CD4-positive, alpha-beta T cell treated with Interleukin-15 for 4 hours (primary cell): ENCODE measurements around the gene KLHL22.

Experiments used
- DNase-seq: peaks from one replicate; pipeline ENCODE4 v3.0.0-alpha.2; 2020; ENCODE audit warnings: low spot score

The KLHL22 gene

DNA sequence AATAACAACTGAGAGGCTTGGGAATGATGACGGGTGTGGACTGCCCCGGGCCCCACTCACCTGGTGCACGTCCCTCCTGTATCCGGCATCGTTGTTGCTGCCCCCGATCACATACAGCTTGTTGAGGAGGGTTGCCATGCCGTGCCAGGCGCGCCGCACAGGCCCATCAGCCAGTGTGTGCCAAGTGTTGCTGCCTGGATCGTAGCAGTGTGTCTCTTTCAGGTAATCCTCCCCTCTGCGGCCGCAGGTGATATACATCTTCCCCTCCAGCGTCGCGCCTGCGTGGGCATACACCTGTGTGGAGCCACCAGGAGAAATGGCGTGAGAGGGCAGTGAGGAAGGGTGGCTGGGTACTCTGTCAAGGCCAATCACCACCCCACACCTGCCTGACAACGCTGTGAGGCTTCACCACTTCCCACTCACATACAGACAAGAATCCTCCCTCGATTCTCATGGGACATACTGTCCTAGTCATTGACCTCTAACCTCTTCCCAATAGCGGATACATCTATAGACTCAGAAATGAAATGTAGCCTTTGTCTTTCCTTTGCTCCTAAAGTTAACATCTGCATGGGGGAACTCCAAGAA is 49.1 kb downstream of the KLHL22 start:
- no peak for DNase-seq

DNA sequence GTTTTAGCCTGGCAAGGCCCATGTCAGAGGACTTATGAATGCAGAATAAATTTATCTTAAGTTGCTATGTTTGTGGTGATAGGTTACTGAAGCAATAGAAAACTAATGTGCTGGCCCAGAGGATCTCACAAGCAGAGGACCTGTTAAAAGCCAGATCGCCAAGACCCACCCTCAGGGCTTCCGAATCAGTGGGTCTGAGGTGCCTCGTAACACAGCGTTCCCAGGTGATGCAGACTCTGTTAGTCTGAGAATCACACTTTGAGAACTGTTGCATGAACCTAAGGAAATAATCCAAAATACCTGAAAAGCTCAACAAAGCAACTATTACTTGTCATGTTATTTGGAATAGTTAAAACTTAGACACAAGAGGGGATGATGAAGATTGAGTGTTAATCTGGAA is 51.3 kb downstream of the KLHL22 start:
- DNase-seq: no peak

DNA sequence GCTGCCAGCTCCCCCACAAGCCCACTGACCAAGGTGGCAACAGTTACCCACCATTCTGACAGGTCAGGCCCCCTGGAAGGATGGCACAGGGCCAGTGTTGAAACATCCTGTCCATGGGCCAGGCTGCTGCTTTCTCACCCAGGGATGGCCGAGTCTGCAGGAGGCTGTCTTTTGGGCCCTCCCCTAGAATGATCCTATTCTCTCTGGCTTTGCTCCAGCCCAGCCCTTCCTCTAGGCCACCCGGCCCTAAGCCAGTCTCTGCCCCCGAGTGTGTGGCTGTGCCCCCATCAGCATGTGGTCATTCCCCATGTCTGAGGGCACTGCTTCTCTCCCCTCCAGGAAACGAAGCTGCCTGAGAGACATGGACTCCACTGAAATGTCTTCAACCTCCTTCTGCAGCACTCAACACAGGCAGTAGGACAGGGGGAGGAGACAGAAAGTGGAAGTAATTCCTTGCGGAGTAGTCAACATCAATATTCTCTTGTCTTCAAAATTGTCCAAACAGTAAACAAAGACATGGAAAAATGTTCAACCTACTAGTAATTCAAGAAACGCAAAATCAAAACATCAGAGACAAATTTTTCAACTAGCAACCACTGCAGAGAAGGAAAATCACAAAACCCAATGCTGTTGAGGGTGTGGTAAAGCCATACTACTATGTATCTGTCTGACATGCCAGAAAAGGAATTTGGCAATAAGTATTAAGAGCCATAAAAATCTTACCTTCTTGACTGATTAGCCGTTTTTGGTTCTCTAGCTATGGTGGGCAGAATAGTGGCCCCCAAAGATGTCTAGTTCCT is 52.9 kb downstream of the KLHL22 start:
- DNase-seq: no peak

DNA sequence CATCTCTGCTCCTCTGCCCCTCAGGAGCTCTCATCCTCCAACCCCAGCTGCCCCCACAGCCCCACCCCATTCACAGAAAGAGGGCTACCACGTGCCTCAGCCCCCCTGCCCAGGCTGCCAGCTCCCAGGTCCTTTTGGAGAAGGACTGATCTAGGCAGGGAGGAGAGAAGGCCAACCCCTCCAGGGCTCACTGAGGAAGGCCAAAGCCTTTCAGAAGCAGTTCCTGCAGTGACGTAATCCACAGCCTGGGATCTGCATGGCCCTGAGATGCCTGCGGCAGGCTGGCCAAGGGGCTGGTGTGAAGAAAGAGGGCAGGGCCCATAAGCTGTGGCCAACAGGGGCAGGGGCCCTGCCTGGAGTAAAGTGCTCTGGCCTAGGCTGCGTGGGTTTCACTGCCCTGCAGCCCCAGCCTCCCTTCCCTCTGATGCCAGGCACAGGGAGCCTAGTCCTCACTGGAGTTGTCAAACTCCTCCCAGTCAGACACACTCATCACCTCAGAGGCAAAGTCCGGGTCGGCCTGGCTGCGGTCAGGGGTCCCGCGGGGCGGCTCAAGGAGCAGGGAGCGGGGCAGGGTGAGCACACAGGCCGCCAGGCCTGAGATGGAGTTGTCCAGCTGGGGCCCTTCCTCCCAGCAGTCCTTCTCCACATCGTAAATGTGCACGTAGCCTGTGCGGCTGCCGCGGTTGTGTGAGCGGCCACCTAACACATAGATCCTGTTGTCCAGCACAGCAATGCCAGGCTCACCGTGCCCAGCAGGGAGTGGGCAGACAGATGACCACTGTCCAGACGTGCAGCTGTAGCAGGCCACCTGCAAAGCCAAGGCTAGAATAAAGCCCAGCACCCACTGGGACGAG is 53.7 kb downstream of the KLHL22 start:
- DNase-seq: no peak

DNA sequence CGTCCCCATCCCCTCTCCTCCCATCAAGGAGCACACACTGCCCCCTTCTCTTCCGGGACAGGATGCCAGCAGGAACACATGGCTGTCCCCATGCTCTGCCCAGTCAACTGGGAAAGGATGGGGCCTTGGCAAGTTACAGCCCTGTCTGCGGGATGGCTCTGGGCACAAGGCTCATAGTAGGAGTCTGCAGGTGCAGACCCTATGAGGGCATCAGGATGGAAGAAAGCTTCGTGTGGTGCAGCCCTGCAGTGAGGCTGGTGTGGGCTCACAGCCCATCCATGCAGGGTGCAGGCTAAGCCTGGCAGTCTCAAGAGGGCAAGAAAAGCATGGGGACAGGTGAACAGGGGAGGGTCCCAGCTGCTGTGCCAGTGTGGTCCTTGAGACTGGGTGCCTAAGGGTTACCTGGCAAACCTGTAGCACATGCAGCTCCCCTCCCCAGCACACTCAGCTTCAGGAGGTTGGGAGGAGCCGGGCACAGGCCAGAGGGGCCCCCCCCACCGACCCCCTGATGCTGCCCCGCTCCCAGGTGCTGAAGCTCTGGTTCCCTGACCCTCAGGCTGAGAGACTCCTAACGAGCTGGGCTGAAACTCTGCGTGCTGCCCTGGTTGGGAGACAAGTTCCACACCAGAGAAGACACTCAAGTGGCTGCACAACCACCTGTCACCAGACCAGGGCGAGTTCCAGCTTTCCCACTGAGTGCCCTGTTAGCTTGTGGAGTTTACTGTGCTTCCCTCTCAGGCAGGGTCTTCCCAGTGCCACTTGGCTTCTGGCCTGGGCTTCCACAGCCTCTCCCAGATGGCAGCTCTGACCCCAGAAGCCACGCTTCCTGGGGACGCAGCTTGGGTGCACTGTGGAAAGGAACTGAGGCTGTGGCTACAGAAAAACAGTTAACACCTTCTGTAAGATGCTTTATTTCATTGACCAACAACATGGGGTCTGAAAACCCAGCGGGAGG is 54.7 kb downstream of the KLHL22 start:
- DNase-seq: no peak

DNA sequence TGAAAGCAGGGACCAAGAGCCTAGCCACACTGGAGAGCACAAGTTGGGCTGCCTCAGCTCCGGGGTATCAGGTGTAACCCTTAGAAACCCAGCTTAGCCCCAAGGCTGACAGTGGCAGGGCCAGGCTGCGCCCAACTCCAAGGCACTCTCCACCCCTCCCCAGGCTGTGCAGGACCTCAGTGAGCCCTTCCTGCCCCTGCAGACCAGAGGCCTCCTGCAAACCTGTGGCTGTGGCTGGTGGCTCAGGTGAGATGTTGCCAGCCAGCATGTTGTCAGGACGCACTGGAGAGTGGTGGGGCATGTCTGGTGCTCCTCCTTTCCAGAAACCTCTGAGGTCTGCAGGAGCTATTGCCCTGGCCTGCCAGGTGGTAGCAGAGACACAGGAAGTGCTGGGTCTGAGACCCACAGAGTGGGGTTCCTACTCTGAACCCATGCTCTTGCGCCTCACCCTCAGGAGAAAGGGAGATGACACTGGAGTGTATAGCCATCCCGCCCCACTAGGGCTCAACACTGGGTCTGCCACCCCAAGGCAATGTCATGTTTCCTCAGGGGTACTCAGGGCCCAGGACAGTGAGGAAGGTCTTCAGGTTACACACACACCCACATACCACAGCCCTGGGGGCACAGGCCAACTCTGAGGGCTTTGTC is 55.5 kb downstream of the KLHL22 start:
- DNase-seq: no peak

DNA sequence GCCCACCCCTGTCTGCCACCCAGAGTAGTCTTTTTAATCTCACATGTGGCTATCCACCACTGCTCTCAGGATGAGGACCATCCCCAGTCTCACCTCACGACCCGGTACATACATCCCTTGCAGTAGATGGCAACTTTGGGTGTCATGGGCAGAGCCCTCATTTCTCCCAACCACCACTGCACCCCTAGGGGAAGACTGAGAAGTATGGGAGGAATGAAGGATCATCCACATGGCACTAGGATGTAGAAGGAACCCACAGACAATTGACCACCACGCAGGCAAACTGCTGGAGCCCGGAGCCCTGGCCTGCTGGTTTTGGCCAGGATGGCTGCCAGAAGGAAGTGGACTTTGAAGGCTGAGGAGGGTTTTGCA is 56.1 kb downstream of the KLHL22 start:
- DNase-seq: no peak

DNA sequence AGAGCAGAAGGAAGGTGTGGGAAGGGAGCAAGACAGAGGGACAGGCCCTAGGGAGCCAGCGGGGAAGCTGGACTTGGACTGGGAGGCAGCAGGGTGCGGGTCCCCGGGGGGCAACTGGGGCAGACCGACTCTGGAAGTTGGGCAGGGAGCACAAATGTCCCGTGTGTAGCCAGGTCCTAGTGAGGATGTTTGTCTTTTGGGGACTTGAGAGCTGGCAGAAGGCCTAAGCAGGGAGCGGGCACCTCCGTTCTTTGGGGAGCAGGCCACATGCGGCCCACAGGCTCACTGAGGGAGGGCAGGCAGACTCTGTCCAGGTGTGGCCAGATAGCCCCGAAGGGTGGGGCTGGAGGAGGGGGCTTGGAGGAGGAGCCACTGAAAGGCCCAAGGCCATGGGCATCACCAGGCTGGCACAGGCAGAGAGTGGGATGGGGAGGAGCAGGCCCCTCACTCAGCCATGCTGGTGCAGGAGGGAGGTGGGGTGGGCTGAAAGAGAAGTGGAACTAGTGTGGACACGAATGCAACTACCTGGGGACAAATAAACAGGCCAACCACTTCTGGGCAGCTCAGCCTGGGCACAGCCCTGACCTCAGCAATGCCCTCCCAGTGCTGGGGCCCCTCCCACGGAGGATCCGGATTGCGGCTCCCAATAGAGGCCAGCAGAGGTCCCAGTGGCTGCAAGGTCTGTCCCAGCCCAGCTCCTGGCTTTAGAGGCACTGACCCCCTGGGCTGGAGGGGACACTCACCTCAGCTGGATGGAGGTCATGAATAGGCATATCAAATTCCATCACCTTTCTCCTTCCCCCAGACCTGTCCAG is 56.7 kb downstream of the KLHL22 start:
- no peak for DNase-seq

DNA sequence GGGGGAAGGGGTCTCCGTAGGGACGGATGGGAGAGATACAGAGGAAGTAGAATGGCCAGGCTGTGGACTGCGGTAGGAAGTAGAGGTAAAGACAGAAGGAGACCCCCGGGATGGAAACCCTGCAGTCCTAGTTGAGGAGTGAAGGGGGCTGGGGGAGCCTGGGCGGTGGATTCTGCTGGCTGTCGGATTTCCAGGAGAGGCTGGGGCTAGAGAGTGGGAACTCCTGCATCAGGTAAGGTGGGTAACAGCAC is 57.2 kb downstream of the KLHL22 start:
- DNase-seq: no peak

DNA sequence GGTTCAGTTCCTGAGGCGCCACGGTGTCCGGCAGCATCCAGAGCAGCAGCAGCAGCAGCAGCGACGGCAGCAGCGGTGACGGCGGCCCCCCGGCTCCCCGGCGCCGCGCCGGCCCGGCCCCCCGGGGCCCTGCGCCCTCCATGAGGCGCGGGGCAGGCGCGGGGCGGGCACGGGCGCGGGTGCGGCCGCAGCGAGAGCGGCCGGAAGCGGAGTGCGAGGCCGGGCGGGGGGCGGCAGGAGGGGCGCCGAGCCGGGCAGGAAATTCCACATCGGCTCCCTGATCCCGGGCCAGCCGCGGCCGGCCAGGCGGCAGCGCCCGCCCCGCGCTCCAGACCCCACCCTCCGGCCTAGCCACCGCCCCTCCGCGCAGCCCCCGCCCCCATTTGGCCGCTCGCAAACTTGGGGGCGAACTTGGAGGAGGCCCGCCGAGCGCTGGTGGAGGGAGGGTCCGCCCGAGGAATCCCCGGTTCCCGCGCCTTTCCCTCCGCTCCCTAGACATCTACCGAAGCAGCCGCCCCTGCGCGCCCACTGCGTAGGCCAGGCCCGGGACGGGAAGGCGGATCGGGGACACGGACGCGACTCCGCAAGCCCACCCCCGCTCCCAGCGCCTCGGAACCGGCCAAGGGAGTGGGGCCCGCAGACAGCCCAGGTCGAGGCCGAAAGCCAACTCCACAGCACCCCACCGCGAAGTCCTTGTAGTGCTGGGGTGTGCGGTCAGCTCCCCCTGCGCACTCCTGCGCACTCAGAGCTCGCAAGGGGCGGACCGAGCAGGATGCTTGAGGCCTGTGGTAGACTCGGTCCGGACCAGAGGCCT is 57.8 kb downstream of the KLHL22 start, which contains the start of gene SCARF2:
Gene SCARF2 (minus strand): TSS at position 213 of the 814 bp plus-strand sequence. CDS start 71 bp downstream, at position 142.
- no peak for DNase-seq

DNA sequence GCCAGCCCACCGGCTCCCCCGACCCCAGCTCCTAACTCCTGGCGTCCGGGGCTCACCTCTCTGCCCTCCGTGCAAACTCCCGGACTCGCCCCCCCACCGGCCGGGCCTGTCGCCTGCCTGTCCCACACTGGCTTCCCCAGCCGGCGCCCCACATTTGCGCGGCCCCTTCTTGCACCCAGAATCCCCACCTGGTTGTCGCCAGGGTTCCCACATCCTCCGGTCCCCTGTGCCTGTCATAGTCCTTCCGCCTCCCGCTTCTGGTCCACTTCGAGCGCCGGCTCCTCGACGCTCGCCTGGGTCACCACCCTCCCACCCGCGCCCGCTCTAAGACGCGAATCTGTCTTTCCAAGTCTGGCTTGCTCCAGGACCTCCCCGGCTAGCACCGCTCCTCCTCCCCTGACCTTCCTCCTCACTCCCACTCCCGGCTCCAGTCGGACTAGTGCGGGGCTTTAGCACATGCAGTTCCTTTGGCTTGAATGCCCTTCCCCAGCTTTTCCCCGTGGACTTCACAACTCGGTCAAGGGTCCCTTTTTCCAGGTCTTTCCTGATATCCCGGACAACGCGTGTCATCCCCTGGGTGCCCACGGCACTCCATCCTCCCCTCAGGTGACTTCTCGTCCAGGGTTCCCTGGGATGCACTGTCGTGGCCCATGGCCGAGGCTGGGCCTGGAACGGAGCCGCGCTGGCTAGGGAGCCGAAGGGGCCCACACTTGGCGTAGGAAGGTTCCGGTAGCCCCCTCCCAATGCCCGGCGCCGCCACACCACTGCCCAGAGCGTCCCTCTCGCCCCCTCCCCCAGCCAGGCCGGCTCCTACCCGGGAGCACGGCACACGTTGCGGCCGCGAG is 58.6 kb downstream of the KLHL22 start:
- DNase-seq: no peak

DNA sequence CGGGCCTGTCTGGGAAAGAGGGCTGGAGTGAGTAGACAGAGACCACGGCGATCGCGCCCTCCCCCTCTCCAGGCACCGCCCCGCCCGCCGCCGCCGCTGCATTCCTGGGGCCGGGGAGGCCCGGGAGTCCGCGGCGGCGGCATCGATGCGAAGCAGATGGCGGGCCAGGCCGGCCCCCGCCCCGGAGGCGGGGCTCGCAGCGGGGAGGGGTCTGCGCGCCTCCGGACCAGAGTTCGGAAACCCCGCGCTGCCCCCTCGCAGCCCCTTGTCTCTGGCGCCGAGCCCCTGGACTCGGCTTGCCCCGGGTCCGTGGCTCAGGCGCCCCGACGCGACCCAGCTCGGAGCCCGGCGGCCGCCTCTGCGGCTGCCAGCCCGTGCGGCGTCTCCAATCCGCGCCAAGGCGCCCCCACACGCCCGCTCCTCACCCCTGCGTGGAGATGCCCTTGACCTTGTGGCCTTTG is 59.3 kb downstream of the KLHL22 start:
- DNase-seq: no peak

DNA sequence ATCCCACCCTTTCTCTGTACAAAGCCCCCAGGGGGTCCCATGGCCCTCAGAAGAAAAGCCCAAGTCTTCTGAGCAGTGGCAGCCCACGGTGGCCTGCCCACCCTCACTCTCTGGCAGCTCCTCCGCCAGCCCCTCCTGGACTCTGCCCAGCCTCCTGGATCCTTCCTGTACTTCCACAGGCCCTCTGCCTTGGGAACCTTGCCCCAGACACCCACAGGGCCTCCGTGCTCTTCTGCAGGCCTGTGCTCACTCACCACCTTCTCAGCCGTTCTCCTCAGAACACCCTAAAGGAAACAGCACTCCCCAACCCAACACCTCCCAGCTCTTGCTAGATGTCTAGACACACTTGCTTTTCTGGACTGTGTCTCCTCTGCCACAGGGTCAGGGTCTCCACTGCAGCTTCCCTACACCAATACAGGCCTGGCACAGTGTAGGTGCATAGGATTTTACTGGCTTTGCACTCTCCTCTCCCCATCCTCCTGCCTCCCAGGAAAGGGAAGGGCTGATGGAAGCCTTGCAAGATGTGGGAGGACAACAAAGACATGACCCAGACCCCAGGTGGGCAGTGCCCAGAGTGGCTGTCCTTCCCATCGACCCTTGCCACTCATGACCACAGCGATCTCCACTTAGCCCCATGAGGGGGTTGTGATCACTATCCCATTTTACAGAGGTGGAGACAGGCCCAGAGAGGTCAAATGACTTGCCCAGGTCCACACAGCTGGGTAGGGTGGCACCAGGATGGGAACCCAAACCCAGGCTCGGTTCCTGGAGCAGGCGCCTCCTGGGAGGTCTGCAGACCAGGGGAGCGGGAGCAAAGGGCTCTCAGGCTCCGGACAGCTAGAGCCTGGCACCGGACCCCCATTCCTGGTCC is 59.9 kb downstream of the KLHL22 start:
- DNase-seq: no peak

DNA sequence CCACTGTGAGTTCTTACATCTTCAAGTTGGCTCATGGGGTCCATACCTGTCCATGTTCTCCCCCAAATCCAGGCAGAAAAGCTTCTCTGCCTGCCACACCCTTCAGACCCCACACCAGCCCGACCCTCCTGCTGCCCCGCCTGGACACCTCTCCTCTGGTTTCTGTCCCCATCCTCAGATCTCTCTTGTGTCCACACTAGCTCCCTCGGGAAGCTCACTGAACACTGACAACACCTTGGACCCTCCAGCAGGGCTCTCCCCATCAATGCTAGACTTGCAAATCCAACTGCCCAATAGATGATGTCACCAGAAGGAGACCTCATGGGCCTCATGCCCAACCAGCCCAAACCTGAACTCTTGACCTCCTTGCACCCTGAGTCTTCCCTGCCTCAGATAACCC is 60.8 kb downstream of the KLHL22 start:
- DNase-seq: no peak

DNA sequence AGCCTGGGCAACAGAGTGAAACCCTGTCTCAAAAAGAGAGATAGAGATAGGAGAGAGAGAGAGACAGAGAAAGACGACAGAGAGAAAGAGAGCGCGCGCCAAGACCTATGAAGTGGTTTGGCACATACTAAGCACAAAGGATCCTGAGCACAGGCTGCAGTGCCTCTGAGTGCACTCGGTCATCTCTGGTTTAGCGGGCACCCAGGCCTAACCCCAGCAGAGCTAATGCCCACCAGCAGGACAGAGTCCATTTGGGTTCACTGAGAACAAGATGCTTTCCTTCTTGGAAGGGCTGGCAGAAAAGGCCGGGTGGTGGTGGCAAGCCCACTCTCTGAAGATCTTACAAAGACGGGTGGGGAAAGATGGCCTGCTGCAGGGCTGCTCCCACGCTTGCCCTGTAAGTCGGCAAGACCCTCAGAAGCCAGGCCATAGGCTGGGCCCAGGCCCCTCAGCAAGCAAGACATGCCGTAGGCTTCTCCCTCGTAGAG is 61.3 kb downstream of the KLHL22 start:
- no peak for DNase-seq

DNA sequence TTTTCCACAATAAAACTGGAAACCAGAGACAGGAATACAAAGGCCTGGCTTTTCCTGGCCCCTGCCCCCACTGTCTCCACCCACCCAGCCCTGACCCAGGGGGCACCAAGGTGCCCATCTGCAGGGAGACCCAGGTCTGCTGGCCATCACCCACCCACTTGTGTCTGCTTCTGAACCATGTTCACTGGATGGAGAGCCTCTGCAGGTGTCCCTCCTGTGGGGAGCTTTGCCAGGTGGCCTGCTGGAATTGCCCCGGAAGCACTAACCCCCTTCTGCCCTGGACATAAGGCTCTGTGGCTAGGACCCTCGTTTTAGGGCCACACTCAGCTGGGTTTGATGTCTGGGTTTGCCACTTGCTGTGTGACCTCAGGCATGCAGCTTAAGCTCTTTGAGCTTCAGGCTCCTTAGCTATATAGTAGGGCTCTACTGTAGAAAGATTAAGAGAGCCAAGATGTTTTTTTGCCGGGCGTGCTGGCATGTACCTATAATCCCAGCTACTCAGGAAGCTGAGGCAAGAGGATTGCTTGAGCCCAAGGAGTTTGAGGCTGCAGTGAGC is 61.8 kb downstream of the KLHL22 start:
- no peak for DNase-seq

DNA sequence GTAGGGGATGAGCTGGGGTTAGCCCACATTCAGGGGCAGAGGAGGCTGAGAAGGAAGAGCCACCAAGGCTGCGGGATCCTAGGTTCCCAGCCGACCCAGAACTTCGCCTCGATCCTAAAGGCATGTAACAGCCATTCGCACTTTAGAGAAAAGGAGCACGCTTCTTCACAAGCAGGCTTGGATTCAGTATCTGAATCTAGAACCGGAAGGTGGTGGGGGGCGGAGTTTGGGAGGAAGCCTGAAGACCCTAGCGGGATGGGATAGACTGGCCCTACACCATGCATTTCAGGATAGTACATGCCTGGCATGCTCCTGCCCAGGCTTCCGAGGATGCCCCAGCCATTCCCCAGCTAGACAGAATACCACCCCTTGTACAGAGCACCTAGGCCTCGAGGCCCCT is 62.4 kb downstream of the KLHL22 start:
- DNase-seq: no peak
